Colonic mucosa (tissue), 4 donors: ENCODE data around the gene PARL. TPM values are rescaled to one million over a fixed set of nuclear protein-coding genes. Genes with fewer than 3 reads are reported as not detected.

Experiments
- DNase-seq: peaks from one replicate; pipeline ENCODE4 v3.0.0-alpha.2; 2020
- H3K27ac ChIP-seq: fragments of 200-600 bp; one replicate; pipeline ENCODE4 v1.8.0; 2021
- H3K27me3 ChIP-seq: fragments of 200-600 bp; one replicate; pipeline ENCODE4 v1.8.0; 2021
- H3K36me3 ChIP-seq: fragments of 200-600 bp; one replicate; pipeline ENCODE4 v1.8.0; 2021
- H3K4me1 ChIP-seq: fragments of 200-600 bp; one replicate; pipeline ENCODE4 v1.8.0; 2021; ENCODE audit warnings: mild to moderate bottlenecking
- H3K4me3 ChIP-seq: fragments of 200-600 bp; one replicate; pipeline ENCODE4 v1.8.0; 2021
- H3K9ac ChIP-seq, 2 donors: one replicate each; pipeline ENCODE4 v1.7.0; 2013; ENCODE audit warnings: control low read depth in 2 of 2, low read depth in 2 of 2, low read length in 2 of 2
- H3K9me3 ChIP-seq: fragments of 200-600 bp; one replicate; pipeline ENCODE4 v1.8.0; 2021
- intact Hi-C: fragments of 100-400 bp; cut with DNase I; formaldehyde crosslinking; loops from one replicate; pipeline ENCODE4 v1.14.1; 2022
- total RNA-seq, 2 donors: library from RNA; stranded (reverse); fragmentation: NEBNext Ultra II Directional in 1 of 2; extraction: Animal tissue kit (Norgen Biotek cat#: 25700) in 1 of 2; gene quantifications; one replicate each; pipeline ENCODE4 v1.2.1, GENCODE V29; 2021
- TF ChIP-seq, protein P1 (sequence below): fragments of 200-600 bp; IDR thresholded peaks from one replicate; pipeline ENCODE4 v1.8.0; 2022; ENCODE audit warnings: antibody characterized with exemption, mild to moderate bottlenecking
- donor health status: healthy.
- donor health status: DM: no; HTN: no; CAD: no.
- donor health status: DM: no; HTN: no; CAD: no.

PARL gene
- total RNA-seq, 2 donors from 2014 or later = 64.8 to 67.9 TPM

DNA sequence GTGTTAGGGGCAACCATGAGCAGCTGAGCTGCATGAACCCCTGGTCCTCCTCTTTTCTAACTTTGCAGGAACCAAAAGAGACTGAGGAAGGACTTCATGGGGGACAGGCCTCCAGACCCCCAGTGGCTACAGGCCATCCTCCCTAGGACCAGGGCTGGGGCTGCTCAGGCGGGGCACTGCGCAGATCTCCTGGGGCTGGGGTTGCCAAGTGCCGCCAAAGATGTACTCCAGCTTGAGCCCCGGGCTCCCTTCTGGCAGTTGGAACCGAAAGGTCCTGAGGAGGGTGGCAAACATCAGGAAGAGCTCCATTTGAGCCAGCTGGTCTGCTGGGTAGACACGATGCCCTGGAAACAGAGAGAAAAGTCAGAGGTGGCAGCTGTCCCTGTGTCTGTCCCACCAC lies 11.1 kb upstream of the PARL start:
- H3K4me3 ChIP-seq = no peak overlapping the region
- no peaks in the 10 kb centered on the region for H3K9me3 ChIP-seq
- H3K36me3 ChIP-seq = no peaks in the 10 kb centered on the region
- no peak overlapping the region for H3K9ac ChIP-seq
- no peak for DNase-seq
- TF ChIP-seq, protein P1, sequence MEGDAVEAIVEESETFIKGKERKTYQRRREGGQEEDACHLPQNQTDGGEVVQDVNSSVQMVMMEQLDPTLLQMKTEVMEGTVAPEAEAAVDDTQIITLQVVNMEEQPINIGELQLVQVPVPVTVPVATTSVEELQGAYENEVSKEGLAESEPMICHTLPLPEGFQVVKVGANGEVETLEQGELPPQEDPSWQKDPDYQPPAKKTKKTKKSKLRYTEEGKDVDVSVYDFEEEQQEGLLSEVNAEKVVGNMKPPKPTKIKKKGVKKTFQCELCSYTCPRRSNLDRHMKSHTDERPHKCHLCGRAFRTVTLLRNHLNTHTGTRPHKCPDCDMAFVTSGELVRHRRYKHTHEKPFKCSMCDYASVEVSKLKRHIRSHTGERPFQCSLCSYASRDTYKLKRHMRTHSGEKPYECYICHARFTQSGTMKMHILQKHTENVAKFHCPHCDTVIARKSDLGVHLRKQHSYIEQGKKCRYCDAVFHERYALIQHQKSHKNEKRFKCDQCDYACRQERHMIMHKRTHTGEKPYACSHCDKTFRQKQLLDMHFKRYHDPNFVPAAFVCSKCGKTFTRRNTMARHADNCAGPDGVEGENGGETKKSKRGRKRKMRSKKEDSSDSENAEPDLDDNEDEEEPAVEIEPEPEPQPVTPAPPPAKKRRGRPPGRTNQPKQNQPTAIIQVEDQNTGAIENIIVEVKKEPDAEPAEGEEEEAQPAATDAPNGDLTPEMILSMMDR = no peak
- no peak overlapping the region for H3K27ac ChIP-seq
- intact Hi-C loops = loop anchor here (5.0 to 10.0 kb wide), 3 partner anchors 259 to 397 kb away; partner anchors contain the start of gene DVL3
- no peaks in the 10 kb centered on the region for H3K4me1 ChIP-seq
- peaks cover 3% of the 10 kb centered on the region for H3K27me3 ChIP-seq

DNA sequence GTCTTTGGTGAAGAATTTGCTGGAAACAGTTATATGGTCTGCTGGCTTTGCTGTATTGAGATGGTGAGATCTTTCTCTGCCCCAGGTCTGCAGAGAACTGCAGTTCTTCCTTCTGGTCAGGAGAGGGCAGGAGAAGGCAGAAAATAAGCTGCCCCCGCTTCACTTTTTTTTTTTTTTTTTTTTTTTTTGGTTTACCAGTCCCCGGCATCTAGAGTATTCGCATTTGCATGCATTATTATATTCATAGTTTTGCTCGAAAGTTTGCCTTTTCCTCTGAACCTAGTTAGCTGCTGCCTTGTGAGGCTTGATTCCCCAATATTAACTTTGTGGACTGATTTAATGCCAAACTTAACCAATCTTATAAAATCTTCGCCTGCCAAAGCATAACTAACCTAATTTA lies 10.6 kb upstream of the PARL start:
- H3K9me3 ChIP-seq = no peaks in the 10 kb centered on the region
- intact Hi-C loops = loop anchor here (5.0 to 10.0 kb wide), 3 partner anchors 260 to 397 kb away; partner anchors contain the start of gene DVL3
- H3K27ac ChIP-seq = no peak overlapping the region
- TF ChIP-seq, protein P1 = peak; percentile 69
- no peak overlapping the region for H3K9ac ChIP-seq
- DNase-seq = no peak
- H3K36me3 ChIP-seq = no peaks in the 10 kb centered on the region
- H3K4me3 ChIP-seq = no peak overlapping the region
- H3K4me1 ChIP-seq = no peaks in the 10 kb centered on the region
- H3K27me3 ChIP-seq = peaks cover 3% of the 10 kb centered on the region

DNA sequence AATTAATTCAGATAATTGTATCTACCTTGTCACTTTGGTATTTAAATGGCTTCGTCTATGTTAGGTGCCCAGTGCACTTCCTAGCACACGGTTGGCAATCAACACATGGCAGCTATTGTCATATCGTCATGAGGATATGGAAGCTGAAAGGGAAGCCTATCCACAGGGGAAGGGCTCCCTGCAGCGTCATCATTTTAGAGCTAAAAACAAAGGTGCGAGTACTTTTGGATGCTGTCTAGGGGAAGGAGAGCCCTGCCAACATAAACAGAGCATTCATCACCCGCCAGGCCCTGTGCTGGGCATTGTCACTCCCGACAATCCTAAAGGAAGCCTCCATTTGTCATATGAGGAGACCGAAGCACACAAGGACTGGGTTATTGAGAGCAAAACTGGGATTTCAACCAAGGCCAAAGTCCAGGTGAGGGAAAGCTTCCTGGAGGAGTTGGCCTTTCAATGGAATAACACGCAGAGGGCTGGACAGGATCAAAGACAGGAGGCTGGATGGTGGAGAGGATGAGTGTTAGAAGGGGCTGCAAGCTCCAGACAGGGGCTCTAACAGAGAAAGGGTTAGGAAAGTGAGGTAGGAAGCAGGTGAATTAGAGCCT lies 8.0 kb upstream of the PARL start:
- Histone ChIP-seq H3K9ac (no peak overlapping the region), H3K27ac (peak overlapping the region; percentile 27), H3K4me3 (no peak overlapping the region), H3K9me3 (no peaks in the 10 kb centered on the region), H3K36me3 (no peaks in the 10 kb centered on the region), H3K27me3 (peaks cover 3% of the 10 kb centered on the region), H3K4me1 (no peaks in the 10 kb centered on the region)
- intact Hi-C loops = loop anchor here (10.0 kb wide), 1 partner anchor 262 kb away; the partner anchor contains the start of gene DVL3
- peak; percentile 75 for DNase-seq
- TF ChIP-seq, protein P1 = no peak

DNA sequence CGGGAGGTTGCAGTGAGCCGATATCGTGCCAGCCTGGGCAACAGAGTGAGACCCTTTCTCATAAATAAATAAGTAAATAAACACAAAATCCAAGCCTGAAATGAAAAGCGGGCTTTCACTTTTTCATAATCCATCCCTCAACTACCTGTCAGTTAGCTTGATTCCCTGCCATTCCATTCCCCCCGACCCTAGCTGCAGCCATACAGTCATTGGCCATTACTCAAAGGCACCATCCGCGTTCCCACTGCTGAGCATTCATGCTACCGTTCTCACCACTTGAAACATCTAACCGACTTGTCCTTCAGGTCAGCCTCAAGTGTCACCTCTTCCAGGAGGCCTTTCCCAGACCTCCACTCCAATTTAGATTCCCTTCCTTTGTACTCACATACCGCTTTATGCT lies 1.1 kb upstream of the PARL start:
- TF ChIP-seq, protein P1 = no peak
- H3K36me3 ChIP-seq = no peaks in the 10 kb centered on the region
- H3K27ac ChIP-seq = no peak overlapping the region
- no peak overlapping the region for H3K4me3 ChIP-seq
- H3K9ac ChIP-seq = no peak overlapping the region
- H3K27me3 ChIP-seq = peaks cover under 1% of the 10 kb centered on the region
- intact Hi-C loops = no loop called here
- H3K9me3 ChIP-seq = no peaks in the 10 kb centered on the region
- no peak for DNase-seq
- peaks cover 8% of the 10 kb centered on the region for H3K4me1 ChIP-seq

DNA sequence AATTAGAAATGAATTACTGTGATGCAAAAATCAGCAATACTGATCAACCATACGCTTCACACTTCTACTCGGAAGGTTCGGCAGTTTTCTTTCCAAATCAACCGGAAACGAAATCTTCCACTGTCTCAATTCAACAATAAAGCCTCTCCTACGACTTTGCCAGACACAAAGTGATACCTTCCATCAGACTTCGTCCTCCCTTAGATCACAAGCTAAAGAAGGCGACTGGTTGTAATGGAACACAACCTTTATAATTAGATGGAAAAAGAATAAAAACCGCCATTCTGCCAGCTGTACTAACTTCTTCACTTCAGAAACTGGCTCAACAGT lies 618 bp downstream of the PARL start:
- Histone ChIP-seq H3K9me3 (no peaks in the 10 kb centered on the region), H3K27ac (peak overlapping the region; percentile 66), H3K9ac (peak overlapping the region; percentile 93 to 96), H3K4me1 (peaks cover 8% of the 10 kb centered on the region), H3K36me3 (no peaks in the 10 kb centered on the region), H3K27me3 (no peaks in the 10 kb centered on the region), H3K4me3 (peak overlapping the region; percentile 94)
- no peak for DNase-seq
- intact Hi-C loops = no loop called here
- TF ChIP-seq, protein P1 = no peak
